HG03039 (cell line): Measurements from ENCODE around the gene CXCR1.
"Not testable (repeated sequence)": the region's sequence is repeated elsewhere in the genome, so short reads cannot be mapped to it uniquely, and the experiment has no call there.

ENCODE experiments used
- ATAC-seq: cut with Tn5 transposase; IDR thresholded peaks from one replicate; pipeline ENCODE4 v1.9.1; 2021; ENCODE audit warnings: mild to moderate bottlenecking, moderate library complexity; ENCODE audit not compliant: unreplicated experiment

The CXCR1 gene

DNA sequence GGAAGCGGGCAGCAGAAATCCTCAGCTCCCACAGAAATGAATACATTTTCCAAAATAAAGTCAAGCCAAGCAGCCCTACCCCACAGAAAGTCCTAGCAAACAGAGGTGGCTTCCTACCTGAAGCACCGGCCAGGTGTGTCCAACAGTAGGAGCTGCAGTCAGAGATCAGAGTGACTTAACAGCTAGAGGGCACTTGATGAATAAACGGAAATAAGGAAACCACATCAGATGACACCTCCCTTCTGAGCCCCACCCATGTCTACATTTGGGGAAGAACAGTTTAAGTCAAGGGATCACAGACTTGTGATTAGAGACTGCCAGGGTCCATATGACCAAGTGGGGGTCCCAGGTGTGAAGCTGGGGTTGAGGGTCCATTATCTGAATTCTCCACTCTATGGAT, at the start of gene CXCR1:
TSS of gene CXCR1 (minus strand) at position 172 of the 400 bp plus-strand sequence. CDS start 1,751 bp downstream, outside the sequence.
- ATAC-seq, result no peak

DNA sequence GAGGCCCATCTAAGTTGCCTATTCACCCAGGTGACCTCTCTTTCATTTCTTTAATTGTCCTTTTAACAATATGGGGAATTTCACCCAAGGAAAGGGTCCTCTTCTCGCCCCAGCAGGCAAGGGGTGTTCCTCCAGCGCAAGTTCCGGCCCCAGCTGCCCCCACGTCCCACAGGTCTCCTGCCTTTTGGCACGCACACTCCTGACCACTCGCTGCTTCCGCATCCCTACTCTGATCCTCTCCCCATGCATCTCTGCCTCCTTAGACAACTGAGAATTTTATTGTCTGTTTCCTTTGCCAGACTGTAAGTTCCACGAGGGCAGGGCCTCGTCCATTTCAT, 49.5 kb upstream of the CXCR1 start:
- ATAC-seq, result no peak

GRCh38 chr2:218214116-218214515, 47.4 kb upstream of the CXCR1 start:
- ATAC-seq, result no peak

DNA sequence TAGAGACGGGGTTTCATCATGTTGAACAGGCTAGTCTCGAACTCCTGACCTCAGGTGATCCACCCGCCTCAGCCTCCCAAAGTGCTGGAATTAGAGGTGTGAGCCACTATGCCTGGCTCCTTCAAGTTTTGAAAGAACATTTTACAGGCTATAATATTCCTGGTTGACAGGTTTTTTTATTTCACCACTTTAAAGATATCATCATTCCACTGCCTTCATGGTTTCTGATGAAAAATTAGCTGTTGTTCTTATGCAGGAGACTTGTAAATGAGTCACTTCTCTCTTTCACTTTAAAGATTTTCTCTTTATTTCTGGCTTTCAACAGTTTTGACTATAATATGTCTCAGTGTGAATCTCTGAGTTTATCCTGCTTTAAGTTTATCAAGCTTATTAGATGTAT, 42.3 kb upstream of the CXCR1 start:
- ATAC-seq, result no peak

- no peak for ATAC-seq
Observed at GRCh38 chr2:218202266-218202665, 35.5 kb upstream of the CXCR1 start.

DNA sequence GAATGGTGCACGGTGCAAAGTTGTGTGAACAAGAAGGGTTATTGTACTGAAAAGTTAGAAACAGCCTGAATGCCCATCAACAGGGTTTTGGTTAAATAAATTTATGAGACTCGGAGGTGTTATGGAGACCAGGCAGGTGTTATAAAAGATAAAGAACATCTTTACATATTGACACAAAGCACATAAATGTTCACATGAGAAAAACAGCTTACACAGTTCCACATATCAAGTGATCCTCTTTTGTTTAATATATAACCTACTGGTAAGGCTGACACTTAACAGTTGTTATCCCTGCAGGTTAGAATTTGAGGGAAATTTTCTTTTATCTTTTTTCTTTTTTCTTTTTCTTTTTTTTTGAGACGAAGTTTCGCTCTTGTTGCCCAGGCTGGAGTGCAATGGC, 30.2 kb upstream of the CXCR1 start:
- no peak for ATAC-seq

DNA sequence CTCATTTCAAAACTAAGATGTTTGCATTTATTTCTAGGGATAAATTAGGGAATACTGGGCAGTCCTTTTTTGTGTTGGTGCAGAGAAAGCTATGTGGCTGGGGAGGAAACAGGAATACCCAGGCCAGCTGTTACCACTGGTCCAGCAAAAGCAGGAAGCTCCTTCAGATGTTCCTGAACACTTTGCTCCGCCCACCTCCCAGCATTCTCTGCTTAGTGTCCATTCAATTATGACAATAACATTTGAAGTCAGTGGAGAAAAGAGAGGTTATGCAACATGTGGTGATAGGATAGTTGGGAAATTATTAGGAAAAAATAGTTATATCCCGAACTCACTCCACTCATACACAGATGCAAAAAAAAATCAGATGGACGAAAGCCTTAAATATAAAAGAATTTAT, 28.1 kb upstream of the CXCR1 start:
- ATAC-seq, result no peak

DNA sequence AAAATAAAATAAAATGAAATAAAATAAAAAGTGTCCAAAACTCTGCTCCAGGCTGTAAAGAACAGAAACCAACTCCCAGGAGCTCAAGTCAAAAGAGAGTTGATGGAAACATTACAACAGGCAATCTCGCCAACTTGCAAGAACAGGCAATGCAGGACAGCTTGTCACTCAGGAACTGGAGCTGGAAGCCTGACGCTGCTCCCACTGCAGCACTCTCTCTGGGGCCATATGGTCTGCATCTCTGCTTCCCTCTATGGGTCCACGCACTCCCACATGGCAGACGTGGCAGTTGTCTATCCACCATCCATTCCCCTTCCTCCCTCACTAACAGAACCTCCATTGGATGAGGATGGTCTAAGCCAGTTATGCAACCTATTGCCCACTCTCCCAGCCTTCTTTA, 26.9 kb upstream of the CXCR1 start:
- ATAC-seq, result no peak

DNA sequence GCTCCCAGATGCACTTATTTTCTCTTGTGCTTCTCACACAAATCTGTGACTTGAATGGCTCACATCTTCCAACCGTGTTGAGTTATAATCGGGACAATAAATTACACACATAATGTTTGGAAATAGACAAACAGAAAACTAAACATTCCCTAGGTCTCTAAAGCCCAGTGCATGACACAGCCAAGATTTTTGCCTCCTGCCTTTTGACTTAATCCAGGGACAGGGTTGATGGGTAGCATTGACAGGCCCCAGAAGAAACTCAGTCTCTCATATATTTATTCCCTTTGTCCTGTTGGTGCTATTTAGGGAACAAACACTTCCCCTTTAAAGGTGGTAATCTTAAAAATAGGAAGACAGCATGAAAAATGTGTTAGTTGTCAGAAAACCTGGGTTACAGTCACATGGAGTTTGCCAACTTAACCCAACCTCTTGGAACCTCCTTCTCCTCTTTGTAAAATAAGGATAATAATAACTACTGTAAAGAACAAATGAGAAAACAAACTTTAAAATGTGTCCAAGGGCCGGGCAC, 26.2 kb upstream of the CXCR1 start:
- ATAC-seq, result no peak

GRCh38 chr2:218188528-218188927, 21.8 kb upstream of the CXCR1 start:
- ATAC-seq, result no peak

GRCh38 chr2:218187296-218188015, 20.7 kb upstream of the CXCR1 start:
- no peak for ATAC-seq

DNA sequence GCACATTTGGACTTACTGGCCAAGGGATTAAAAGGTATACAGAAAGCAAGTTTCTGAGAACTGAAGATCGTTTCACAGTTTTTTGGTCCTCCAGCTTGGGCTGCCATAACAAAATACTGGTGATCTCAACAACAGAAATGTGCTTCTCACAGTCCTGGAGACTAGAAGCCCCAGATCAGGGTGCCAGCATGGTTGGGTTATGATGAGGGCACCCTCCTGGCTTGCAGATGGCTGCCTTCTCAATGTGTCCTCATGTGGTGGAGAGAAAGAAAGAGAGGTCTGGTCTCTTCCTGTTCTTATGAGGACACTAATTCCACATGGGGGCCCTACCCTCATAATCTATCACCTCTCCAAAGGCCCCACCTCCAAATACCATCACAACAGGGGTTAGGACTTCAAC, 20.1 kb upstream of the CXCR1 start:
- ATAC-seq, result no peak

DNA sequence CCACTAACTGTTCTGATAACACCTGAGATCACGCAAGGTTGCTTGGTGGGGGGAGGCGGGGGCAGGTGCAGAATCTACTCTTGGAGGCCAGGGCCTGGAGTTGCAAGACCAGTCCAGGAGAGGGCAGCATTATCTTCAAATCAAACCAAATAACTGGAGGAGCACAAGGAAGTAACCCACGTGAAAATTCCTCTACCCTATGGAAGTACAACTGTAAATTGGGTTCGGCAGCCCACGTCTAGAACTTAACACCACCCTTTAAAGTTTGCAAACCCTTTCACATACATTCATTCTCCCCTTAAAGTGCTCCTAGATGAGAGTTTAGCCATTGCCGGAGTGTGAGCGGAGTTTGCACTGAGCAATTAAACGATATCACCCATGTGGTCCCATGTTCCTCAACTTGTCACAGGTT, 19.6 kb upstream of the CXCR1 start:
- no peak for ATAC-seq

DNA sequence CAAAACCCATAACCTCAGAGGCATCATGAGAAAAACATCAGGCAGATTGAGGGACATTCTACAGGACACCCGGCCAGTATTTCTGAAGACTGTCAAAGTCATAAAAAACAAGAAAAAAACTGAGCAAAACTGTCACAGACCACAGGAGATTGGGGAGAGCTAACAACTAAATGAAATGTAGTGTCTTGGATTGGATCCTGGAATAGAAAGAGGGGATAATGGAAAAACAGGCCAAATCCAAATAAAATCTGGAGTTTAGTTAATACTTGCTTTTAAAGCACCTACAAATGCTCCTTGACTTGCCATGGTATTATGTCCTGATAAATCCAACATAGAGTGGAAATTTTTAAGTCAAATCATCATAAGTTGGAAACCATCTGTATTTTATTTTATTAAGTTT, 17.6 kb upstream of the CXCR1 start:
- no peak for ATAC-seq

DNA sequence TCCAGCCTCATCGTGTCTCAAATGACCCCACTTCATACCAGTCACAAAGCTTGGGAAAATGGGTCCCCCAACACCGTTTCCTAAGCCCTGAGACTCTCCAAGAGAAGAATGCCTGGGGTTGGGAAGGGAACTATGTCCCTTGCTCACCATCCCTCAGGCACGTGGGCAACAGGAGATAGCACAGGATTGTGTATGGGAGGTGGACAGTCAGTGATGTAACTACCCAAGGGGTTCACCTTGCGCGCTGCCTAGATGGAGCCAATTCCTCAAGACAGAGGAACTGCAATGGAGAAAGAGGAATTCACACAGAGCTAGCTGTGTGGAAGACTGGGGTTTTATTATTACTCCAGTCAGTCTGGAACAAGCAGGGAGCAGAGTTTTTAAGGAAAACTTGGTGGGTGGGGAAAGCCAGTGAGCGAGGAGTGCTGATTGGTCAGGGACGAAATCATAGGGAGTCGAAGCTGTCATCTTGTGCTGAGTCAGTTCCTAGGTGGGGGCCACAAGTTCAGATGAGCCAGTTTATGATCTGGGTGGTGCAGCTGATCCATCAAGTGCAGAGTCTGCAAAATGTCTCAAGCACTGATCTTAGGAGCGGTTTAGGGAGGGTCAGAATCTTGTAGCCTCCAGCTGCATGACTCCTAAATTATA, 13.8 kb upstream of the CXCR1 start:
- no peak for ATAC-seq

DNA sequence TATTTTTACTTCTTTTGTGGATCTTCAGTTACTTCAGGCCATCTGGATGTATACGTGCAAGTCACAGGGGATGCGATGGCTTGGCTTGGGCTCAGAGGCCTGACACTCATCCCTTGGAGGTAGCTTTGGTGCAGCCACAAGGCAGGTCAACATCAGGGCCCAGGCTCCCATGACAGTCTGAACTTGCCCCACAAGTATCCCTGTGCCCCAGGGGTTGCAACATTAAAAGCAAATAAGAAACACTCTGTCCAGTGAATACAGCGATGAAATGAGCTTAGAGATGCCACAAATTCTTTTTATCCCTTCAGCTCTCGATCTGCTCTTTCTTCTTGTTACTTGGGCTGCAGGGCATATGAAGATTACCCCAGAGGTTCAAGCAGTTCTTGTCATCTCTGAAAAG, 13.0 kb upstream of the CXCR1 start:
- ATAC-seq, result no peak

GRCh38 chr2:218172845-218173244, 6.1 kb upstream of the CXCR1 start:
- ATAC-seq, result no peak

GRCh38 chr2:218171744-218172143, 5.0 kb upstream of the CXCR1 start:
- ATAC-seq, result not testable (repeated sequence)

- ATAC-seq, result no peak
Observed at GRCh38 chr2:218169757-218170546, 3.2 kb upstream of the CXCR1 start.

DNA sequence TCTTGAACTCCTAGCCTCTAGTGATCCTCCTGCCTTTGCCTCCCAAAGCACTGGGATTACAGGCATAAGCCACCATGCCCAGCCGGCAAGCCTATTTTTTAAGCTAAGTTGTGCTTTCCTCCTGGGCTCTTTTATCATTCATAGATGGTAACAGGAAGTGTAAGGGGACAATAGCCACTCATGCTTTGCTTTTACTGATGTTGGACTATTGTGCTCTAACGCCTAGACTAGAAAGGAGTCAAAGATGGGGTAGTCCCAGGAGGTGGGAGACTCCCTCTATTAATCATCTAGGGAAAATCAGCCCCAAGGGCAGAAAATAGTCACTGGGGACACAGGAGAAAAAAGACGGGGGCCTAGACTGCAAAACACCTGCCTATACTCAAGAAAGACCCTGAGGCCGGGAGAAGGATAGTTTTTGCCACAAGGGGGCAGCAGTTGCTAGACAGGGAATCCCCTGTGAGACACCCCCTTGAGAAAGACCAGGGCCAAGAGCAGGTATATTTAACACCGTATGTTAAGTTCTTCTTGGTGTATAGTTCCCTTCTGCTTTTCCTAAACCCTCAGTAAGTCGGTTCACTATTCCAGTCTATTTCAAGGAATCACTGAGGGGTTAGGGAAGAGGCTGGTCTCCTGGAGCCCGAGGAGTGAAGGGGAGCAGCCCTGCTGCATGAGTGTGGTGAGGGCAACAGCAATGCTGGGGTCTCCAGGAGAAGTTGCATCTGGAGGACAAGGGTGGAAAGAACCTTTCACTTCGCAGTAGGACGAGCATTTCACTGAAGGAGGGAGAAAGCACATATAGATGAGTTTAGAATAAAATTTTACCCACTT, 2.1 kb upstream of the CXCR1 start:
- no peak for ATAC-seq

- ATAC-seq, result no peak
Observed at GRCh38 chr2:218168016-218168415, 1.3 kb upstream of the CXCR1 start.
